K562 (cell line): Measurements from ENCODE around the gene HOXA11. TPM values are rescaled to one million over a fixed set of nuclear protein-coding genes. Genes with fewer than 3 reads are reported as not detected.

Experiments used
- ATAC-seq: fragments of 200-7000 bp; cut with Tn5 transposase; 3 replicates; pipeline ENCODE4 v1.9.1; 2020; ENCODE audit warnings: moderate library complexity
- BruUV-seq: library from RNA; stranded (reverse); fragments of 400-500 nt; replicated peaks from 2 replicates; lab custom pipeline; 2021; lab: Mats Ljungman, UMichigan
- CTCF ChIA-PET: fragments of 300-600 bp; formaldehyde crosslinking; extraction: SDS; loops from one replicate; lab custom pipeline; 2021; ENCODE audit warnings: low intra/inter-chr PET ratio; lab: Yijun Ruan, JAX
- POLR2A ChIA-PET: fragments of 300-600, 350-650 bp; sonication (Branson Sonifier 250); formaldehyde crosslinking; extraction: SDS; loops from one replicate; lab custom pipeline; 2021; ENCODE audit warnings: antibody characterized with exemption, inconsistent platforms; lab: Yijun Ruan, JAX
- DNase-seq, 4 experiments: peaks; one replicate each; pipeline versions ENCODE4 v3.0.0 to v3.0.0-alpha.2; 2011 to 2018; ENCODE audit warnings: low spot score in 3 of 4, mixed read lengths in 3 of 4; ENCODE audit errors: extremely low read depth in 1 of 4
- FAIRE-seq: peaks from 2 replicates; lab custom pipeline; 2011; peaks lifted over from hg19 to GRCh38; lab: Jason Lieb, UNC
- H2AFZ ChIP-seq: 2 replicates; pipeline ENCODE4 v1.6.0; 2011; ENCODE audit warnings: low read depth, low read length, control low read depth, inconsistent platforms
- H3K27ac ChIP-seq: fragments of 200-600 bp; 3 replicates; pipeline ENCODE4 v1.8.0; 2011; ENCODE audit warnings: low read depth, mild to moderate bottlenecking, control low read depth, inconsistent platforms, low read length, moderate library complexity, mixed read lengths; ENCODE audit errors: extremely low read depth
- H3K27me3 ChIP-seq, 2 experiments: fragments of 300-600 bp in 1 of 2; 2 replicates in 1 of 2; 3 replicates in 1 of 2; pipeline versions ENCODE4 v1.6.0 to v1.8.0; 2011; ENCODE audit warnings: inconsistent platforms in 2 of 2, low read length in 2 of 2, mild to moderate bottlenecking in 1 of 2, mixed read lengths in 1 of 2, moderate library complexity in 1 of 2; ENCODE audit not compliant: control insufficient read depth in 2 of 2, insufficient read depth in 2 of 2
- H3K36me3 ChIP-seq: fragments of 300-600 bp; 3 replicates; pipeline ENCODE4 v1.8.0; 2011; ENCODE audit warnings: mild to moderate bottlenecking, low read length, inconsistent platforms; ENCODE audit not compliant: control insufficient read depth, insufficient read depth
- H3K4me1 ChIP-seq, 2 experiments: fragments of 200-600 bp in 1 of 2; replicated peaks in 1 of 2; 2 replicates in 1 of 2; 3 replicates in 1 of 2; pipeline versions ENCODE4 v1.5.1 to v1.8.0; 2011; ENCODE audit warnings: inconsistent platforms in 2 of 2, low read length in 2 of 2, mild to moderate bottlenecking in 1 of 2, mixed read lengths in 1 of 2, moderate library complexity in 1 of 2; ENCODE audit not compliant: control insufficient read depth in 2 of 2, insufficient read depth in 2 of 2
- H3K4me2 ChIP-seq: 2 replicates; pipeline ENCODE4 v1.6.1; 2011; ENCODE audit warnings: low read length, control low read depth, inconsistent platforms, mixed read lengths; ENCODE audit not compliant: insufficient read depth
- H3K4me3 ChIP-seq: fragments of 200-600 bp; sonication (generic), shearing (Covaris generic); 2 replicates; pipeline ENCODE4 v1.5.1; 2016; ENCODE audit warnings: control low read depth, inconsistent platforms
- H3K79me2 ChIP-seq: fragments of 200-600 bp; 3 replicates; pipeline ENCODE4 v1.8.0; 2011; ENCODE audit warnings: low read length, inconsistent platforms; ENCODE audit not compliant: control insufficient read depth, insufficient read depth
- H3K9ac ChIP-seq, 2 experiments: 2 replicates each; pipeline versions ENCODE4 v1.6.0 to v1.6.1; 2011; ENCODE audit warnings: low read depth in 2 of 2, low read length in 2 of 2, control low read depth in 1 of 2, inconsistent platforms in 1 of 2, mild to moderate bottlenecking in 1 of 2, mixed read lengths in 1 of 2; ENCODE audit not compliant: insufficient read depth in 1 of 2
- H3K9me1 ChIP-seq: one replicate; pipeline ENCODE4 v1.6.0; 2011; ENCODE audit warnings: inconsistent platforms, mild to moderate bottlenecking, low read length, moderate library complexity; ENCODE audit not compliant: control insufficient read depth, insufficient read depth
- H3K9me3 ChIP-seq: replicated peaks from 2 replicates; pipeline ENCODE4 v1.5.1; 2011; ENCODE audit warnings: low read depth, low read length, inconsistent platforms; ENCODE audit not compliant: control insufficient read depth, insufficient read depth
- H4K20me1 ChIP-seq: replicated peaks from 2 replicates; pipeline ENCODE4 v1.6.1; 2011; ENCODE audit warnings: low read length, inconsistent platforms, mixed read lengths; ENCODE audit not compliant: control insufficient read depth, insufficient read depth
- MYNN ChIP-seq, 2 experiments: sonication (generic); formaldehyde crosslinking in 1 of 2; IDR thresholded peaks; 2 replicates each; pipeline versions ENCODE4 v1.5.0 to v1.6.1; 2016 to 2020; ENCODE audit warnings: antibody characterized with exemption in 1 of 2, missing genetic modification reagents in 1 of 2
- TAF7 ChIP-seq: fragments of 450-650 bp; IDR thresholded peaks from 2 replicates; pipeline ENCODE4 v1.6.1; 2016; ENCODE audit warnings: missing genetic modification characterization, missing compliant biosample characterization
- WGBS: fragments of 100-300 bp; shearing (Covaris generic); methylation state at CpG from one replicate; pipeline ENCODE4 v1.1.6; 2016; ENCODE audit warnings: low coverage, mixed read lengths; ENCODE audit not compliant: insufficient coverage; ENCODE audit errors: missing lambda C conversion rate; 5-methylcytosine and 5-hydroxymethylcytosine counted together
- in situ Hi-C: fragments of 300-500 bp; cut with MboI; formaldehyde crosslinking; loops from 4 replicates; pipeline ENCODE4 v1.15.0; 2018; ENCODE audit warnings: inconsistent platforms, mixed read lengths
- intact Hi-C: fragments of 100-400 bp; cut with micrococcal nuclease; formaldehyde crosslinking; loops from 2 replicates; pipeline ENCODE4 v1.14.2; 2022
- microRNA counts: library from miRNA; unstranded; fragments of <30 nt; microRNA quantifications from one replicate; lab custom pipeline; 2016
- microRNA-seq: library from miRNA; unstranded; fragments of <30 nt; microRNA quantifications from one replicate; pipeline ENCODE4, GENCODE V29; 2018; ENCODE audit warnings: borderline microRNAs expressed
- polyA plus RNA-seq, 8 experiments: library from polyadenylated mRNA; depleted of rRNA in 4 of 8; stranded (reverse) in 5 of 8; unstranded in 3 of 8; fragments of >200 nt; fragmentation: Nextera tagmentation in 2 of 8; fragmentation: Illumina TruSeq in 1 of 8; extraction: Ambion mirVana in 2 of 8; extraction: Trizol in 1 of 8; gene quantifications; 2 replicates each; pipeline versions ENCODE4 v1.2.1 to v1.2.3, GENCODE V29; 2011 to 2014; ENCODE audit warnings: inconsistent platforms in 1 of 8, missing spikeins in 1 of 8
- small RNA-seq: library from RNA; depleted of rRNA; stranded (forward); fragments of <200 nt; gene quantifications from one replicate; pipeline ENCODE3, GENCODE V24; 2014
- total RNA-seq, 7 experiments: library from RNA; depleted of rRNA in 6 of 7; stranded (reverse); fragments of >200 nt in 6 of 7; fragmentation: Illumina TruSeq in 2 of 7; extraction: Trizol in 2 of 7; gene quantifications; 2 replicates each; pipeline versions ENCODE4 v1.2.1 to v1.2.3, GENCODE V29; 2011 to 2021; ENCODE audit warnings: low replicate concordance in 1 of 7
- TF ChIP-seq, protein P1 (sequence below), 2 experiments: fragments of 150-350 bp in 1 of 2; IDR thresholded peaks; 2 replicates each; pipeline ENCODE4 v1.6.1; 2012 to 2016; ENCODE audit warnings: low read depth in 2 of 2, low read length in 2 of 2, mild to moderate bottlenecking in 1 of 2, moderate library complexity in 1 of 2

Gene HOXA11
- total and polyA plus RNA-seq, 9 of the 15 experiments (the other 6 are each of a cell fraction or from before 2014, with no cell fraction given) = not detected

DNA sequence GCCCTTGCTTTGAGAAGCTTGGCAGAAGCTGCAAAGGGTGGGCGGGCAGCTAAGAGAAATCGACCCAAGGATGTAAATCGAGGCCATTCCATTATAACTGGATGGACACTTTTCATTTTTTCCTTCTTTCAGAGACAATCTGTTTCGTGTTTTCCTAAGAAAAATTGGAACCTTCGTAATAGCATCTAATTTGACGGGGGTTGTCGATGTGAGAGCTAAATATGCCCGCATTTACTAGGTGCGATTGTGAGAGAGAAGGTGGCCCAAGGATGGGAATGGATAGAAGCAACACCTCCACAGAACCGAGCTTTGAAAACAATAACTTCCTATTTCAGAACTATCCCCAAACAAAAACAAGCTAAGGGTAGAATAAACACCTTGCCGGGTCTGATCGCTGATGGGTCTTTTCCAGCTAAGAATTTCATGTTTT, 53.6 kb downstream of the HOXA11 start:
- Histone ChIP-seq H3K79me2 (no peaks in the 10 kb centered on the region), H3K36me3 (no peaks in the 10 kb centered on the region), H3K9me1 (no peaks in the 10 kb centered on the region), H3K9me3 (no peaks in the 10 kb centered on the region), H3K4me2 (no peak overlapping the region), H3K4me1 (peaks cover 0 to 7% of the 10 kb centered on the region in 2 experiments; a peak in 1 of 5 replicates), H3K4me3 (no peak overlapping the region), H3K27ac (no peak overlapping the region), H3K9ac (no peak overlapping the region), H2AFZ (no peak overlapping the region), H3K27me3 (peaks cover 16 to 24% of the 10 kb centered on the region in 2 experiments), H4K20me1 (no peaks in the 10 kb centered on the region; the same call in 1 of the 2 replicates)
- TF ChIP-seq MYNN (IDR thresholded peaks at IDR 0.05) (no peak), MYNN (CRISPR knock-in tag; IDR thresholded peaks at IDR 0.05) (no peak), TAF7 (tag) (no peak)
- TF ChIP-seq, protein P1, sequence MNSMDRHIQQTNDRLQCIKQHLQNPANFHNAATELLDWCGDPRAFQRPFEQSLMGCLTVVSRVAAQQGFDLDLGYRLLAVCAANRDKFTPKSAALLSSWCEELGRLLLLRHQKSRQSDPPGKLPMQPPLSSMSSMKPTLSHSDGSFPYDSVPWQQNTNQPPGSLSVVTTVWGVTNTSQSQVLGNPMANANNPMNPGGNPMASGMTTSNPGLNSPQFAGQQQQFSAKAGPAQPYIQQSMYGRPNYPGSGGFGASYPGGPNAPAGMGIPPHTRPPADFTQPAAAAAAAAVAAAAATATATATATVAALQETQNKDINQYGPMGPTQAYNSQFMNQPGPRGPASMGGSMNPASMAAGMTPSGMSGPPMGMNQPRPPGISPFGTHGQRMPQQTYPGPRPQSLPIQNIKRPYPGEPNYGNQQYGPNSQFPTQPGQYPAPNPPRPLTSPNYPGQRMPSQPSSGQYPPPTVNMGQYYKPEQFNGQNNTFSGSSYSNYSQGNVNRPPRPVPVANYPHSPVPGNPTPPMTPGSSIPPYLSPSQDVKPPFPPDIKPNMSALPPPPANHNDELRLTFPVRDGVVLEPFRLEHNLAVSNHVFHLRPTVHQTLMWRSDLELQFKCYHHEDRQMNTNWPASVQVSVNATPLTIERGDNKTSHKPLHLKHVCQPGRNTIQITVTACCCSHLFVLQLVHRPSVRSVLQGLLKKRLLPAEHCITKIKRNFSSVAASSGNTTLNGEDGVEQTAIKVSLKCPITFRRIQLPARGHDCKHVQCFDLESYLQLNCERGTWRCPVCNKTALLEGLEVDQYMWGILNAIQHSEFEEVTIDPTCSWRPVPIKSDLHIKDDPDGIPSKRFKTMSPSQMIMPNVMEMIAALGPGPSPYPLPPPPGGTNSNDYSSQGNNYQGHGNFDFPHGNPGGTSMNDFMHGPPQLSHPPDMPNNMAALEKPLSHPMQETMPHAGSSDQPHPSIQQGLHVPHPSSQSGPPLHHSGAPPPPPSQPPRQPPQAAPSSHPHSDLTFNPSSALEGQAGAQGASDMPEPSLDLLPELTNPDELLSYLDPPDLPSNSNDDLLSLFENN (IDR thresholded peaks at IDR 0.05; ENCODE audit: low read depth in 2 of 2, low read length in 2 of 2) = no peak
- WGBS = under 1% methylated on average over 12 of the region's 12 CpGs
- intact Hi-C loops (no loop called here), in situ Hi-C loops (no loop called here)
- POLR2A ChIA-PET = interaction anchor here (0.7 kb wide), 2 partner anchors 18 to 459 kb away, joined by 3 read pairs; no protein-coding TSS in a partner anchor
- ATAC-seq = no peak
- DNase-seq = no peak
- FAIRE-seq = no peak
- no TSS peak for BruUV-seq
- CTCF ChIA-PET = no interaction called here

MicroRNAs within 50 kb of the gene (microRNA counts, 767-probe panel; counts per million panel counts)
- not detected for microRNA hsa-miR-196b-5p (lab: Ali Mortazavi, UCI)

Small RNAs within 50 kb of the gene (microRNA-seq; reads per million reads assigned to microRNA genes)
- not detected for gene MIR196B

Small RNAs within 50 kb of the gene (small RNA-seq; reads per million reads assigned to genes)
- gene AC004080.5 (not detected), gene RF02140 (not detected), gene RF02141 (not detected)

Other genes starting within 250 kb of the HOXA11 start
Only the 7 nearest of the 11 such genes appear.
- gene HOXA5, start 41.6 kb downstream of the HOXA11 start, total RNA-seq (2014; rRNA removed) = not detected in 2 replicates
- gene HOXA5, start 41.6 kb downstream of the HOXA11 start, total RNA-seq (2014; rRNA removed; fragmentation: Illumina TruSeq; extraction: Trizol) = not detected in 2 replicates
- not detected in 2 replicates for gene HOXA5, start 41.6 kb downstream of the HOXA11 start, total RNA-seq (2015; rRNA removed; fragmentation: Illumina TruSeq; extraction: Trizol)
- not detected in 2 replicates for gene HOXA5, start 41.6 kb downstream of the HOXA11 start, total RNA-seq (2021)
- 0.13 TPM in 1 of 2 replicates, not detected in the other for gene HOXA5, start 41.6 kb downstream of the HOXA11 start, polyA plus RNA-seq (2011; rRNA removed)
- gene HOXA5, start 41.6 kb downstream of the HOXA11 start, polyA plus RNA-seq (2014; fragmentation: Illumina TruSeq; extraction: Trizol) = not detected in 2 replicates
- not detected for gene HOXA5, start 41.6 kb downstream of the HOXA11 start, polyA plus RNA-seq (2014; fragmentation: Nextera tagmentation; extraction: Ambion mirVana)
- gene HOXA5, start 41.6 kb downstream of the HOXA11 start, polyA plus RNA-seq (2014; rRNA removed) = not detected in 2 replicates
- not detected in 2 replicates for gene HOXA6, start 37.5 kb downstream of the HOXA11 start, total RNA-seq (2014; rRNA removed)
- not detected in 2 replicates for gene HOXA6, start 37.5 kb downstream of the HOXA11 start, total RNA-seq (2014; rRNA removed; fragmentation: Illumina TruSeq; extraction: Trizol)
- gene HOXA6, start 37.5 kb downstream of the HOXA11 start, total RNA-seq (2015; rRNA removed; fragmentation: Illumina TruSeq; extraction: Trizol) = not detected in 2 replicates
- not detected in 2 replicates for gene HOXA6, start 37.5 kb downstream of the HOXA11 start, total RNA-seq (2021)
- gene HOXA6, start 37.5 kb downstream of the HOXA11 start, polyA plus RNA-seq (2011; rRNA removed) = not detected in 2 replicates
- gene HOXA6, start 37.5 kb downstream of the HOXA11 start, polyA plus RNA-seq (2014; fragmentation: Illumina TruSeq; extraction: Trizol) = not detected in 2 replicates
- not detected for gene HOXA6, start 37.5 kb downstream of the HOXA11 start, polyA plus RNA-seq (2014; fragmentation: Nextera tagmentation; extraction: Ambion mirVana)
- not detected in 2 replicates for gene HOXA6, start 37.5 kb downstream of the HOXA11 start, polyA plus RNA-seq (2014; rRNA removed)
- not detected in 2 replicates for gene HOXA3, start 32.6 kb downstream of the HOXA11 start, total RNA-seq (2014; rRNA removed)
- gene HOXA3, start 32.6 kb downstream of the HOXA11 start, total RNA-seq (2014; rRNA removed; fragmentation: Illumina TruSeq; extraction: Trizol) = not detected in 2 replicates
- not detected in 2 replicates for gene HOXA3, start 32.6 kb downstream of the HOXA11 start, total RNA-seq (2015; rRNA removed; fragmentation: Illumina TruSeq; extraction: Trizol)
- 0.04 and 0.18 TPM in 2 replicates for gene HOXA3, start 32.6 kb downstream of the HOXA11 start, total RNA-seq (2021)
- gene HOXA3, start 32.6 kb downstream of the HOXA11 start, polyA plus RNA-seq (2011; rRNA removed) = 0.13 TPM in 1 of 2 replicates, not detected in the other
- gene HOXA3, start 32.6 kb downstream of the HOXA11 start, polyA plus RNA-seq (2014; fragmentation: Illumina TruSeq; extraction: Trizol) = not detected in 2 replicates
- gene HOXA3, start 32.6 kb downstream of the HOXA11 start, polyA plus RNA-seq (2014; fragmentation: Nextera tagmentation; extraction: Ambion mirVana) = not detected
- not detected in 2 replicates for gene HOXA3, start 32.6 kb downstream of the HOXA11 start, polyA plus RNA-seq (2014; rRNA removed)
- not detected in 2 replicates for gene HOXA7, start 28.6 kb downstream of the HOXA11 start, total RNA-seq (2014; rRNA removed)
- not detected in 2 replicates for gene HOXA7, start 28.6 kb downstream of the HOXA11 start, total RNA-seq (2014; rRNA removed; fragmentation: Illumina TruSeq; extraction: Trizol)
- not detected in 2 replicates for gene HOXA7, start 28.6 kb downstream of the HOXA11 start, total RNA-seq (2015; rRNA removed; fragmentation: Illumina TruSeq; extraction: Trizol)
- not detected in 2 replicates for gene HOXA7, start 28.6 kb downstream of the HOXA11 start, total RNA-seq (2021)
- not detected in 2 replicates for gene HOXA7, start 28.6 kb downstream of the HOXA11 start, polyA plus RNA-seq (2011; rRNA removed)
- not detected in 2 replicates for gene HOXA7, start 28.6 kb downstream of the HOXA11 start, polyA plus RNA-seq (2014; fragmentation: Illumina TruSeq; extraction: Trizol)
- gene HOXA7, start 28.6 kb downstream of the HOXA11 start, polyA plus RNA-seq (2014; fragmentation: Nextera tagmentation; extraction: Ambion mirVana) = not detected
- gene HOXA7, start 28.6 kb downstream of the HOXA11 start, polyA plus RNA-seq (2014; rRNA removed) = not detected in 2 replicates
- gene HOXA9, start 19.7 kb downstream of the HOXA11 start, total RNA-seq (2014; rRNA removed) = not detected in 2 replicates
- not detected in 2 replicates for gene HOXA9, start 19.7 kb downstream of the HOXA11 start, total RNA-seq (2014; rRNA removed; fragmentation: Illumina TruSeq; extraction: Trizol)
- gene HOXA9, start 19.7 kb downstream of the HOXA11 start, total RNA-seq (2015; rRNA removed; fragmentation: Illumina TruSeq; extraction: Trizol) = not detected in 2 replicates
- not detected in 2 replicates for gene HOXA9, start 19.7 kb downstream of the HOXA11 start, total RNA-seq (2021)
- gene HOXA9, start 19.7 kb downstream of the HOXA11 start, polyA plus RNA-seq (2011; rRNA removed) = not detected in 2 replicates
- not detected in 2 replicates for gene HOXA9, start 19.7 kb downstream of the HOXA11 start, polyA plus RNA-seq (2014; fragmentation: Illumina TruSeq; extraction: Trizol)
- gene HOXA9, start 19.7 kb downstream of the HOXA11 start, polyA plus RNA-seq (2014; fragmentation: Nextera tagmentation; extraction: Ambion mirVana) = not detected
- gene HOXA9, start 19.7 kb downstream of the HOXA11 start, polyA plus RNA-seq (2014; rRNA removed) = not detected in 2 replicates
- gene HOXA10, start 10.9 kb downstream of the HOXA11 start, total RNA-seq (2014; rRNA removed) = not detected in 2 replicates
- gene HOXA10, start 10.9 kb downstream of the HOXA11 start, total RNA-seq (2014; rRNA removed; fragmentation: Illumina TruSeq; extraction: Trizol) = not detected in 2 replicates
- gene HOXA10, start 10.9 kb downstream of the HOXA11 start, total RNA-seq (2015; rRNA removed; fragmentation: Illumina TruSeq; extraction: Trizol) = not detected in 2 replicates
- gene HOXA10, start 10.9 kb downstream of the HOXA11 start, total RNA-seq (2021) = not detected in 2 replicates
- gene HOXA10, start 10.9 kb downstream of the HOXA11 start, polyA plus RNA-seq (2011; rRNA removed) = not detected in 2 replicates
- not detected in 2 replicates for gene HOXA10, start 10.9 kb downstream of the HOXA11 start, polyA plus RNA-seq (2014; fragmentation: Illumina TruSeq; extraction: Trizol)
- gene HOXA10, start 10.9 kb downstream of the HOXA11 start, polyA plus RNA-seq (2014; fragmentation: Nextera tagmentation; extraction: Ambion mirVana) = not detected
- not detected in 2 replicates for gene HOXA10, start 10.9 kb downstream of the HOXA11 start, polyA plus RNA-seq (2014; rRNA removed)
- not detected in 2 replicates for gene HOXA13, start 14.9 kb upstream of the HOXA11 start, total RNA-seq (2014; rRNA removed)
- gene HOXA13, start 14.9 kb upstream of the HOXA11 start, total RNA-seq (2014; rRNA removed; fragmentation: Illumina TruSeq; extraction: Trizol) = not detected in 2 replicates
- gene HOXA13, start 14.9 kb upstream of the HOXA11 start, total RNA-seq (2015; rRNA removed; fragmentation: Illumina TruSeq; extraction: Trizol) = not detected in 2 replicates
- gene HOXA13, start 14.9 kb upstream of the HOXA11 start, total RNA-seq (2021) = not detected in 2 replicates
- not detected in 2 replicates for gene HOXA13, start 14.9 kb upstream of the HOXA11 start, polyA plus RNA-seq (2011; rRNA removed)
- gene HOXA13, start 14.9 kb upstream of the HOXA11 start, polyA plus RNA-seq (2014; fragmentation: Illumina TruSeq; extraction: Trizol) = not detected in 2 replicates
- not detected for gene HOXA13, start 14.9 kb upstream of the HOXA11 start, polyA plus RNA-seq (2014; fragmentation: Nextera tagmentation; extraction: Ambion mirVana)
- not detected in 2 replicates for gene HOXA13, start 14.9 kb upstream of the HOXA11 start, polyA plus RNA-seq (2014; rRNA removed)